Hepatocyte (in vitro differentiated cells): Measurements from ENCODE around the gene PDGFRB.
"Not testable (repeated sequence)": the region's sequence is repeated elsewhere in the genome, so short reads cannot be mapped to it uniquely, and the experiment has no call there.

Experiments used
- CTCF ChIP-seq: fragments of 200-600 bp; sonication (generic); IDR thresholded peaks from 2 replicates; pipeline ENCODE4 v1.5.1; 2016; ENCODE audit warnings: antibody characterized with exemption, mild to moderate bottlenecking; ENCODE audit not compliant: poor library complexity
- EZH2 ChIP-seq: fragments of 200-600 bp; sonication (generic); IDR thresholded peaks from 2 replicates; pipeline ENCODE4 v1.6.1; 2016; ENCODE audit warnings: antibody characterized with exemption, mild to moderate bottlenecking, borderline replicate concordance
- EZH2phosphoT487 ChIP-seq: fragments of 200-600 bp; sonication (generic); IDR thresholded peaks from one replicate; pipeline ENCODE4 v1.6.1; 2018; ENCODE audit warnings: antibody characterized with exemption, mild to moderate bottlenecking, low read depth, moderate library complexity; ENCODE audit not compliant: unreplicated experiment, severe bottlenecking

- not testable (repeated sequence) for TF ChIP-seq CTCF, EZH2phosphoT487, EZH2
Measured at GRCh38 chr5:150084754-150085153, 70.9 kb downstream of the PDGFRB start.
